ENCODE results near the gene RERE. TPM values are rescaled to one million over a fixed set of nuclear protein-coding genes. Genes with fewer than 3 reads are reported as not detected.

The RERE gene
- polyA plus RNA-seq, 3 donors from 2014 or later = 3.8 to 5.9 (median 3.8) TPM

DNA sequence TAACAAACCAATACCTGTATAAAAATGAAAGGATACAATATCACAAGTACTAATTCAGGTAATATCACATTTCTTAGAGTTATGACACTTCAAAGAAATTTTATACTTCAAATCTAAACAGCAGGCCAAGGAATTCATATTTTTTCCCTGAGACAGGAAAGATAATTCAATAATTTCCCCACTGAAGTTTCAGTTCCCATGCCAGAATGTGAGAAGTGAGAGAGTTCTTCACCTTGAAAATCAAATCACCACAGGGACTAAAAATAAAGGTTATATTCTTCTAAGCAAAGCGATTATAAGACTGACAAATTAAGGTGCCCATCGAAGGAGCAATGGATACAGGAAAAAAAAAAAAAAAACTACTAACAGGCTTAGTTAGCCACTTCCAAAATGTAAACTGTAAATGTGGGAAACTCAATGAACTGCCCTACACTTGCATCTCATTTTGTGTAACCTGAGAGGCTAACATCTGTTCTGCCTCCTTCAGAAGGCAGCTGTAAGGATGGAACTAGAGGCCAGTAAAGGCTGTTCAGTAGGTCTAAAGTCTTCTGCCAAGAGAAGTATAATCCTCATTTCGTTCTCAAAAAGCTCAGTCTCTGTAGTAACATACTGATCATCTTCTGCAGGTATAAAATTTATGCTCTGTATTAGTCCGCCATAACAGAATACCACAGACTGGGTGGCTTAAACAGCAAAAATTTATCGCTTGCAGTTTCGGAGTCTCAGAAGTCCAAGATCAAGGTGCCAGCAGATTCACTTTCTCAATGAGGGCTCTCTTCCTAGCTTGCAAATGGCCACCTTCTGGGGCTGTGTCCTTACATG lies 127.8 kb downstream of the RERE start:
- Mint-ChIP-seq H3K9me3 (no peaks in the 10 kb centered on the region), H3K4me1 (peaks cover 11 to 20% of the 10 kb centered on the region in 2 donors), H3K27ac (no peak overlapping the region), H3K4me3 (no peak overlapping the region), H3K36me3 (peaks cover 0 to 4% (median 3%) of the 10 kb centered on the region in 3 donors), H3K27me3 (ENCODE audit: low read depth in 3 of 3) (peaks cover 0 to 5% (median 0%) of the 10 kb centered on the region in 3 donors)
- no peak for DNase-seq

DNA sequence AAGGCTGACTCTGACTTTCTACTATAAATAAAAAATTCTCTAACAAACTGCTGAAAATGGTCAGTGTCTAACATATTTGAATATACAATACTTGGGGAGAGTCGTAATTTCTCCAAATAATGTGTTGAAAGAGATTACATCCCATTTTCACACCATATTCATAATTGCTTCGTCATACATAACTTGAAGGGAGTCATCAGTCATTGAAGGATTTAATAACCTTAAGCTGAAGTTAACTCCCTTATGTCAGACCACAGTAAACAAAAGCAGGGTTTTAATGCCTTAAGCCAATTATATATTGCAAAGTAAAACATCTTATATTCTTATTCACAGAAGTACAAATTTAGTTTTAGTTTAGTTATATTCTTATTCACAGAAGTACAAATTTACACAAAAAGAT lies 129.9 kb downstream of the RERE start:
- Mint-ChIP-seq H3K4me3 (no peak overlapping the region), H3K36me3 (peaks cover 0 to 4% (median 3%) of the 10 kb centered on the region in 3 donors), H3K9me3 (no peaks in the 10 kb centered on the region), H3K27me3 (ENCODE audit: low read depth in 3 of 3) (peaks cover 0 to 3% (median 0%) of the 10 kb centered on the region in 3 donors), H3K27ac (no peak overlapping the region), H3K4me1 (peaks cover 14 to 34% of the 10 kb centered on the region in 2 donors)
- no peak for DNase-seq

DNA sequence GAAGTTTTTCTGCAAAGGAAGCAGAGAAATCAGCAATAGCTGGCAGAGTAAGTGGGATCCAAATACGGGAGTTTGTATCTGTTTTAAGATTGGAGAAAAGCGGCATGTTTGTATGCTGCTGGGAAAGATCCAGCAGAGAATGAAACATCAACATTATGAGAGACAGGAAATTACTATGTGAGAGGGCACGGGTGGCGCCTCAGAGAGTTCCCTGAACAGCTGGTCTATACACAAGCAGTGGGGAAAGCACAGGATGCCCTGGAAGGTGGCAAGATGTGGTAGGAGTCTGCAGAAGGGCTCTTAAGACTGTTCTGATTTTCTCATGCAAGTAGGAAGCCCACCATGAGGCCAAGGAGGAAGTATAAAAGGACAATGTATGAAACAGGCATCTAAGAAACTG lies 130.4 kb downstream of the RERE start:
- H3K36me3 Mint-ChIP-seq = peaks cover 0 to 4% (median 3%) of the 10 kb centered on the region in 3 donors
- peaks cover 14 to 34% of the 10 kb centered on the region in 2 donors for H3K4me1 Mint-ChIP-seq
- peak overlapping the region in 4 of 6 donors; percentile 23 to 68 (median 54) for H3K27ac Mint-ChIP-seq
- no peak for DNase-seq
- H3K4me3 Mint-ChIP-seq = no peak overlapping the region
- H3K9me3 Mint-ChIP-seq = no peaks in the 10 kb centered on the region
- H3K27me3 Mint-ChIP-seq (ENCODE audit: low read depth in 3 of 3) = peaks cover 0 to 3% (median 0%) of the 10 kb centered on the region in 3 donors

DNA sequence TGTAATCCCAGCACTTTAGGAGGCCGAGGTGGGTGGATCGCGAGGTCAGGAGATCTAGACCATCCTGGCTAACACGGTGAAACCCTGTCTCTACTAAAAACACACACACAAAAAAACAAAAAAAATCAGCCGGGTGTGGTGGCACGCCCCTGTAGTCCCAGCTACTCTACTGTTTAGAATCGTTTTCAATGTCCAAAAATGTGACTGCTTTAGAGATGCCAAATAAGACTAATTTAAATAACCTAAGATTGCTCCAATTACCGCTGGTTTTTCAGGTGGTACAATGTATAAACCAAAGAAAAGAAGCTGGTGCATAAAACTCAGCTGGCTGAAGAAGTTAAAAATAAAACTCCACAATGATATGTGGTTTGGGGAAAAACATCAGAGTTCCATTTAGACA lies 132.0 kb downstream of the RERE start:
- DNase-seq = no peak
- Mint-ChIP-seq H3K27me3 (ENCODE audit: low read depth in 3 of 3) (peaks cover 0 to 3% (median 0%) of the 10 kb centered on the region in 3 donors), H3K36me3 (peaks cover 0 to 4% (median 3%) of the 10 kb centered on the region in 3 donors), H3K9me3 (no peaks in the 10 kb centered on the region), H3K27ac (no peak overlapping the region), H3K4me3 (no peak overlapping the region), H3K4me1 (peaks cover 24 to 34% of the 10 kb centered on the region in 2 donors)

DNA sequence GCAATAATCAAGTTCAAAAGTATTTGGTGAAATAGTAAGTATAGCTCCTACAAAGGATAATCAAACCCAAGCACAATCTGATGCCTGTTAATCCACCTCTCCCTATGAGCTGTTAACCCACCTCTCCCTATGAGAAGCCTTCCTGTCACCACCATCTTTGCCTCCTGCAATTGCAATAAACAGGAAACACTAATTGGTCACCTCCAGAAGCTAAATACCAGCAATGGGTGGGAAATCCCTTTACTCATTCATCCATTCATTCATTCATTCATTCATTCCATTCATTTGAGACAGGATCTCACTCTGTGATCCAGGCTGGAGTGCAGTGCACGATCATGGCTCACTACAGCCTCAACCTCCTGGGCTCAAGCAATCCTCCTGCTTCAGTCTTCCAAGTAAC lies 132.8 kb downstream of the RERE start:
- no peaks in the 10 kb centered on the region for H3K9me3 Mint-ChIP-seq
- peak overlapping the region in 1 of 6 donors; percentile 47 for H3K27ac Mint-ChIP-seq
- no peak for DNase-seq
- H3K4me1 Mint-ChIP-seq = peaks cover 24 to 30% of the 10 kb centered on the region in 2 donors
- H3K27me3 Mint-ChIP-seq (ENCODE audit: low read depth in 3 of 3) = peaks cover 0 to 3% (median 0%) of the 10 kb centered on the region in 3 donors
- H3K4me3 Mint-ChIP-seq = no peak overlapping the region
- H3K36me3 Mint-ChIP-seq = peaks cover 0 to 4% (median 3%) of the 10 kb centered on the region in 3 donors

DNA sequence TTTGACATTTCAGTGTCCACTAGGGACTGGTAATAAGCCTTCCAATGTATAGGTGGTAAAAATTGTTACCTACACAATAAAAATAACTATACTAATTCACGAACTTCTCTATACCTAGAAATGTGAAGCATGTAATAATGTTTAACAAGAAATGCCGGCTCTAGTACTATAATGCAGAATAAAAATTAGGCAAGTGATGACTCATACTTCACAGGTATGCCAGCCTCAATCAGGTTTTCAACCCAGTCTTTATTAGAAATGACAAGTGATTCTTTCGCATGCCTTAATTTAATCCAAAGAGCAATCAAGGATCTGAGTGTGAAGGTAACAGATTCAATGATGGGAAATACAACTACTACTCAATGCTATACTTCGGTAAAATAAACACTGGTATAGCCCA lies 134.9 kb downstream of the RERE start:
- H3K4me1 Mint-ChIP-seq = peaks cover 26 to 35% of the 10 kb centered on the region in 2 donors
- H3K9me3 Mint-ChIP-seq = no peaks in the 10 kb centered on the region
- H3K36me3 Mint-ChIP-seq = no peaks in the 10 kb centered on the region

DNA sequence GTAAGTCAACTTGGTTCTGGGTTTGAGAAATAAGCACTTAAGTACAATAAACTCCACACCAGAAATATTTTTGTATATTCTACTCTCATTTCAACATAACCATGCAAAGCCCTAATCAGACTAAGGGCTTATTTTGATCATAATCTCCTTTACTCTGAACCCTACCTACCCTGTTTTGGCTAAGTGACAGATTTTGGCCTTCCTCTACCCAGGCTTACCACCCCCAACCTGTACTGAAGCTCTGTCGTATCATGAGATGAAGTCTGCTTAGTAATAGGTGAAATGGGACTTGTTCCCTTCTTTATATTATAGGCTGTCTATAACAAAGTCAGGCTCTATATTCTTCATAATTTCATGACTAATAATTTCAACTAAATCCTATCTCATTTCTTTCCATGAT lies 135.5 kb downstream of the RERE start:
- H3K27me3 Mint-ChIP-seq (ENCODE audit: low read depth in 3 of 3) = peaks cover 0 to 3% (median 0%) of the 10 kb centered on the region in 3 donors
- H3K27ac Mint-ChIP-seq = peak overlapping the region in 1 of 6 donors; percentile 5
- H3K9me3 Mint-ChIP-seq = no peaks in the 10 kb centered on the region
- H3K4me3 Mint-ChIP-seq = no peak overlapping the region
- H3K36me3 Mint-ChIP-seq = no peaks in the 10 kb centered on the region
- peaks cover 28 to 35% of the 10 kb centered on the region in 2 donors for H3K4me1 Mint-ChIP-seq
- DNase-seq = no peak

More for the DNA sequence above, 134.9 kb downstream of the RERE start:
- Mint-ChIP-seq H3K4me3 (no peak overlapping the region), H3K27ac (no peak overlapping the region), H3K27me3 (ENCODE audit: low read depth in 3 of 3) (peaks cover 0 to 3% (median 0%) of the 10 kb centered on the region in 3 donors)
- no peak for DNase-seq

DNA sequence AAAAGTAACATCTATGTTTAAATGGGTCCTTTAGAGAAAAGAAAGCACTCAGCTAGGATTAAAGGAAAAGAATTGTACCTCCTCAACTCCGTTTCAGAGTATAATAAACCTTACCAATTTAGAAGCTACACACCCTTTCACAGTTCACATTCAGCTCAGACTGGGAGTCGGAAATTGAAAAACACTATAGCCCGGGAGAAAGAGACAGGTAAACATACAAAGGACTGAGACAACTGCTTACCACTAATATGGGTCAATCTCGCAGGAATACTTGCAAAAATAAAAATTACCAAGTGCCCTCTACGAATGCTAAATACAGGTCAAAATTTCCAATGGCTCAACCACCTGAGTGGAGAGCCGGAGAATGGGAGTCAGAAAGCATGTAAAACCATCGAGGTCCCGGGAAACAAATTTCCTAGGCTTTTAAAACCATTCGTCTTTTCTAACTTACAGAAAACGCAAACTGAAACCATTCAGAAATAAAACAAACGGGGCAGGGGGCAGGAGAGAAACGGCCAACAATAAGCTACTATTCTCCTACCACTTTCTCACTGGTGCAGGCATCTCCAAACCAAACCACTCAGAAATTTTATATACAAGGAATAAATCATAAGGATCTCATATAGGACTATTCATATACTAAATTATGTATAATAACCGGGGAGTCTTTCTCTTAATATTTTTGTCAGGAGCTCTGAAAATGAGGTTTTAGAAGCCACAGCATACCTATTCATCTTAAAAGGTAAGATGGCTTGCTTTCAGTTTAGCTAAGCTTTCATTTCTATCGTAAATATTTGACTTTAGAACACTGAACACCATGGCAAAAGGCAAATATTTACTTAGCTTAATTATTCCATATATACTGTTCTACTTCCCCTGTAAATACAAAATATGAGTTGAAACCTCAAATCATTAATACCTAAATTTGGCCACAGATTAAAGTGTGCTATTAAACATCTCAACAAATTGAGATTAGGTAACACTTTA lies 136.5 kb downstream of the RERE start:
- Mint-ChIP-seq H3K4me3 (peak overlapping the region in 2 of 5 donors; percentile 3), H3K4me1 (peaks cover 32 to 36% of the 10 kb centered on the region in 2 donors), H3K27me3 (ENCODE audit: low read depth in 3 of 3) (peaks cover 0 to 3% (median 0%) of the 10 kb centered on the region in 3 donors), H3K27ac (no peak overlapping the region), H3K9me3 (no peaks in the 10 kb centered on the region), H3K36me3 (no peaks in the 10 kb centered on the region)
- DNase-seq = no peak

DNA sequence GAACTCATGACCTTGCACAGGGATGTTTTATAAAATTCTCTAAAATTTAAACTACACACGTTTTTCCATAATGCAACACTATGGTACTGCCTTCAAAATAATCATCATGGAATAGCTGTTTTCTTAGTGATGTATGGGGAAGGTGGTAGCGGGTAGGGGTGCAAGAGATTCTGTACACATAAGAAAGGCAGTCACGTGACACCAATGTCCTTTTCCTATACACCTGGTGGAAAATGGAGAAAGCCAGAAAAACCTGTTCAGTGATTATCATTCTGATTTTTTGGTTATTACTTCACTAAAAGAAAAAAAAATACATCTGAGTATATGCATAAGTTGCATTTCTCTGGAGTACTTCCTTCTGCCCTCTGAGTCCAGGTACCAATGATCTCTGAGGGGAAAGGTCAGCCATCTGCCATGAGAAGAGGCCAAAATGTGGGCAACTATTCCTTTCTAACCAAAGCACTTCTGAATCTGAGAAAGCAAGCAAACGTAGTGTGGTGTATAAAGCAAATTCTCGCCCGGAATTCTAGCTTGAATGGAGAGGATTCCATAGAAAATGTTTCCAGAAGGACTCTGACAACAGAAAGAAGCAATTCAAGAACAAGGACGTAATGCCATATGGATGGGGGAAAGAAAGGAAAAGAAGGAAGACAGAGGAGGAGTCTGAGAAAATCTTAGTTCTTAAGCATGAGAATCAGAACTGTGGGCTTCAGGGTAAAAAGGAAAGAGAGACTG lies 137.3 kb downstream of the RERE start:
- Mint-ChIP-seq H3K9me3 (no peaks in the 10 kb centered on the region), H3K27me3 (ENCODE audit: low read depth in 3 of 3) (no peaks in the 10 kb centered on the region)

DNA sequence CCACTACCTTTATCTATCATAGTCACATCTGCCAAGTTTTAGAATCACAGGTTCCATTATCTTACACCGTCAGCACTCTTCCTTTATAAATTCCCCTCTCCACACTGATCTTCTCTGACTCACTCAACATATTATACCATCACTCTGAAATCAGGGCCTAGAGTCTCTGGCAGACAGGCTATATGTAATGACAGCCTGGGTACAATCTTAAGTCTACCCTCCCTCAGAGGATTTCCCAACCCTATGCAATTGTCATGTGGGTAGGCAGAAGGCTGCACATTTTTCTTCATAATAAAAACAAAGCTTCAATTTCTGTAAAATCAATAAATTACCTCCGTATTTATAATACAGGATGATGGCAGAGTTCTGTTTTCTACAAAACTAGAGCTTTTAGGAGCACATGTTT lies 138.0 kb downstream of the RERE start:
- no peak for DNase-seq
- no peaks in the 10 kb centered on the region for H3K9me3 Mint-ChIP-seq
- H3K27ac Mint-ChIP-seq = no peak overlapping the region
- no peaks in the 10 kb centered on the region for H3K36me3 Mint-ChIP-seq
- no peak overlapping the region for H3K4me3 Mint-ChIP-seq
- no peaks in the 10 kb centered on the region for H3K27me3 Mint-ChIP-seq (ENCODE audit: low read depth in 3 of 3)
- peaks cover 24 to 32% of the 10 kb centered on the region in 2 donors for H3K4me1 Mint-ChIP-seq

More for the DNA sequence above, 137.3 kb downstream of the RERE start:
- no peak overlapping the region for H3K27ac Mint-ChIP-seq
- H3K4me3 Mint-ChIP-seq = no peak overlapping the region
- H3K36me3 Mint-ChIP-seq = no peaks in the 10 kb centered on the region
- no peak for DNase-seq
- peaks cover 31 to 37% of the 10 kb centered on the region in 2 donors for H3K4me1 Mint-ChIP-seq

DNA sequence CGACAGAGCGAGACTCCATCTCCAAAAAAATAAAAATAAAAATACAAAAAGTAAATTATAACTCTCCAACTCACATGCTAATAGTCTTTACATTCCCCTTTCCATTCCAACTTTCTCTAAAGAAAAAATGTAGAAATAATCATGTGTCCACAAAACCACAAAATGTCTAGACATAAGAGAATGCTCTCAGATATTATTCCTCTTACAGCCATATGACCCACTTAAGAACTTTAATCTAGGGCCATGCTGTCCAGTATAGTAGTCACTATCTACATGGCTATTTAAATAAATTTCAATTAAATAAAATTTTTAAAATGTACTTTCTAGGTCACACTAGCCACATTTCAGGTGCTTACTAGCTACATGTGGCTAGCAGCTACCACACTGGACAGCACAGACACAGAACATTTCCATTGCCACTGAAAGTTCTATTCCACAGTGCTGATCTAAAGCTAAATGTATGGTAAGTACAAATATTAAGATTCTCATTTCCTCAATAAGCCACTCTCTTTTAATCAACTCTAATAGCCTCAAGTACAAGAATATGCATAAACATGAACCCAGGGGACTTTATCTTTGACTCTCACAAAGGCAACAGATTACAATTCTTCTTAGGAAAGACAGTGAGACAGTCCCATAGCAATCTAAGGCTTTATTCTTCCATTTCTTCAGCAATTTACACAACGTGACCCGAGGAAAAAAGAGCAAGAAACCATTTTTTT lies 138.6 kb downstream of the RERE start:
- Mint-ChIP-seq H3K27me3 (ENCODE audit: low read depth in 3 of 3) (no peaks in the 10 kb centered on the region), H3K4me1 (peaks cover 23 to 26% of the 10 kb centered on the region in 2 donors), H3K27ac (no peak overlapping the region), H3K4me3 (no peak overlapping the region), H3K36me3 (no peaks in the 10 kb centered on the region), H3K9me3 (no peaks in the 10 kb centered on the region)
- no peak for DNase-seq

DNA sequence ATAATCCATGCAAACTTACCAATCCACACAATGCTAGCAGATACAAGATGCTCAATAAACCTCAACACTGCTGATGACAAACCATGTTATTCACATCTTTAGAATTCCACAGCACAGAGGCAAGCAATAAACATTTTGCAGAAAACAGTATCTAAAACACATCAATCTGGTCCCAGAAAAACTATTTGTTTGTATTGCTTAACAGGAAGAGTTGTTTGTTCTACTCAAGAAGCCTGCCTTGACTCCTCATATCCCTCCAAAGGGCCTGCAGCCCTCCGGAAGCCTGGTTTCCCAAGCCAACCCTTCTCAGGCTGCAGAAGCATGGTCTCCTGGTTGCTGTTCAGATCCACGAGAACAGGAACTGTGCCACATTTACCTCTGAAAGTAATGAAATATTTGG lies 139.7 kb downstream of the RERE start:
- Mint-ChIP-seq H3K4me3 (no peak overlapping the region), H3K4me1 (peaks cover 20 to 23% of the 10 kb centered on the region in 2 donors), H3K9me3 (no peaks in the 10 kb centered on the region), H3K36me3 (no peaks in the 10 kb centered on the region), H3K27ac (no peak overlapping the region), H3K27me3 (ENCODE audit: low read depth in 3 of 3) (no peaks in the 10 kb centered on the region)
- DNase-seq = no peak

DNA sequence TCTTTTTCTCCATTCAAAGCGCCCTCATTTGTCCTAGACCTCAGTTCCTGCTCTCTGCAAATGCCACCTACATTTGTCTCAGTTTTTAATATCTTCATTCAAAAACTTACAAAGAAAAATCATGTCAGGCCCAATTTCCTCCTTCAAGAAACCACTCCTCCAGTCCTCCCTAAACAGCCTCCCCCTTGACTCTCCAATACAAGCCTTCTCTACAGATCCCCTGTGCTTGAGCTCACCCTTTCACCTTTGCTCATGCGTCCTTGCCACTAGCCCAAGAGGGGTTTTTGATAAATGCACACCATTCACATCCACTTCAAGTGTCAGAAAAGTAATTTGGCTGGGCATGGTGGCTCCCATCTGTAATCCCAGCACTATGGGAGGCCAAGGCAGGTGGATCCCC lies 140.6 kb downstream of the RERE start:
- Mint-ChIP-seq H3K27me3 (ENCODE audit: low read depth in 3 of 3) (no peaks in the 10 kb centered on the region), H3K4me3 (no peak overlapping the region), H3K9me3 (no peaks in the 10 kb centered on the region), H3K27ac (peak overlapping the region in 3 of 6 donors; percentile 21 to 68 (median 31)), H3K36me3 (no peaks in the 10 kb centered on the region), H3K4me1 (peaks cover 23 to 28% of the 10 kb centered on the region in 2 donors)
- no peak for DNase-seq
